K562 (cell line): Measurements from ENCODE around the gene MCCD1. TPM values are rescaled to one million over a fixed set of nuclear protein-coding genes. Genes with fewer than 3 reads are reported as not detected.

Source experiments
- ATAC-seq: fragments of 200-7000 bp; cut with Tn5 transposase; 3 replicates; pipeline ENCODE4 v1.9.1; 2020; ENCODE audit warnings: moderate library complexity
- Bru-seq: library from RNA; stranded (reverse); fragments of 400-500 nt; gene quantifications from one replicate; lab custom pipeline; 2021; lab: Mats Ljungman, UMichigan
- BruChase-seq, 2 experiments: library from RNA; stranded (reverse); fragments of 400-500 nt; gene quantifications; one replicate each; lab custom pipeline; 2021; lab: Mats Ljungman, UMichigan
- BruUV-seq: library from RNA; stranded (reverse); fragments of 400-500 nt; replicated peaks from 2 replicates; lab custom pipeline; 2021; lab: Mats Ljungman, UMichigan
- CTCF ChIA-PET: fragments of 300-600 bp; formaldehyde crosslinking; extraction: SDS; loops from one replicate; lab custom pipeline; 2021; ENCODE audit warnings: low intra/inter-chr PET ratio; lab: Yijun Ruan, JAX
- POLR2A ChIA-PET: fragments of 300-600, 350-650 bp; sonication (Branson Sonifier 250); formaldehyde crosslinking; extraction: SDS; loops from one replicate; lab custom pipeline; 2021; ENCODE audit warnings: antibody characterized with exemption, inconsistent platforms; lab: Yijun Ruan, JAX
- DNase-seq, 4 experiments: peaks; one replicate each; pipeline versions ENCODE4 v3.0.0 to v3.0.0-alpha.2; 2011 to 2018; ENCODE audit warnings: low spot score in 3 of 4, mixed read lengths in 3 of 4; ENCODE audit errors: extremely low read depth in 1 of 4
- FAIRE-seq: peaks from 2 replicates; lab custom pipeline; 2011; peaks lifted over from hg19 to GRCh38; lab: Jason Lieb, UNC
- H2AFZ ChIP-seq: 2 replicates; pipeline ENCODE4 v1.6.0; 2011; ENCODE audit warnings: low read depth, low read length, control low read depth, inconsistent platforms
- H3K27ac ChIP-seq: fragments of 200-600 bp; 3 replicates; pipeline ENCODE4 v1.8.0; 2011; ENCODE audit warnings: low read depth, mild to moderate bottlenecking, control low read depth, inconsistent platforms, low read length, moderate library complexity, mixed read lengths; ENCODE audit errors: extremely low read depth
- H3K27me3 ChIP-seq, 2 experiments: fragments of 300-600 bp in 1 of 2; 2 replicates in 1 of 2; 3 replicates in 1 of 2; pipeline versions ENCODE4 v1.6.0 to v1.8.0; 2011; ENCODE audit warnings: inconsistent platforms in 2 of 2, low read length in 2 of 2, mild to moderate bottlenecking in 1 of 2, mixed read lengths in 1 of 2, moderate library complexity in 1 of 2; ENCODE audit not compliant: control insufficient read depth in 2 of 2, insufficient read depth in 2 of 2
- H3K36me3 ChIP-seq: fragments of 300-600 bp; 3 replicates; pipeline ENCODE4 v1.8.0; 2011; ENCODE audit warnings: mild to moderate bottlenecking, low read length, inconsistent platforms; ENCODE audit not compliant: control insufficient read depth, insufficient read depth
- H3K4me1 ChIP-seq, 2 experiments: fragments of 200-600 bp in 1 of 2; replicated peaks in 1 of 2; 2 replicates in 1 of 2; 3 replicates in 1 of 2; pipeline versions ENCODE4 v1.5.1 to v1.8.0; 2011; ENCODE audit warnings: inconsistent platforms in 2 of 2, low read length in 2 of 2, mild to moderate bottlenecking in 1 of 2, mixed read lengths in 1 of 2, moderate library complexity in 1 of 2; ENCODE audit not compliant: control insufficient read depth in 2 of 2, insufficient read depth in 2 of 2
- H3K4me2 ChIP-seq: 2 replicates; pipeline ENCODE4 v1.6.1; 2011; ENCODE audit warnings: low read length, control low read depth, inconsistent platforms, mixed read lengths; ENCODE audit not compliant: insufficient read depth
- H3K4me3 ChIP-seq: fragments of 200-600 bp; sonication (generic), shearing (Covaris generic); 2 replicates; pipeline ENCODE4 v1.5.1; 2016; ENCODE audit warnings: control low read depth, inconsistent platforms
- H3K79me2 ChIP-seq: fragments of 200-600 bp; 3 replicates; pipeline ENCODE4 v1.8.0; 2011; ENCODE audit warnings: low read length, inconsistent platforms; ENCODE audit not compliant: control insufficient read depth, insufficient read depth
- H3K9ac ChIP-seq, 2 experiments: 2 replicates each; pipeline versions ENCODE4 v1.6.0 to v1.6.1; 2011; ENCODE audit warnings: low read depth in 2 of 2, low read length in 2 of 2, control low read depth in 1 of 2, inconsistent platforms in 1 of 2, mild to moderate bottlenecking in 1 of 2, mixed read lengths in 1 of 2; ENCODE audit not compliant: insufficient read depth in 1 of 2
- H3K9me1 ChIP-seq: one replicate; pipeline ENCODE4 v1.6.0; 2011; ENCODE audit warnings: inconsistent platforms, mild to moderate bottlenecking, low read length, moderate library complexity; ENCODE audit not compliant: control insufficient read depth, insufficient read depth
- H3K9me3 ChIP-seq: replicated peaks from 2 replicates; pipeline ENCODE4 v1.5.1; 2011; ENCODE audit warnings: low read depth, low read length, inconsistent platforms; ENCODE audit not compliant: control insufficient read depth, insufficient read depth
- H4K20me1 ChIP-seq: replicated peaks from 2 replicates; pipeline ENCODE4 v1.6.1; 2011; ENCODE audit warnings: low read length, inconsistent platforms, mixed read lengths; ENCODE audit not compliant: control insufficient read depth, insufficient read depth
- E4F1 ChIP-seq: fragments of 250-450 bp; sonication (Bioruptor Pico); IDR thresholded peaks from 2 replicates; pipeline ENCODE4 v1.5.0; 2021; ENCODE audit warnings: mild to moderate bottlenecking, borderline replicate concordance
- MBD2 ChIP-seq: sonication (generic); IDR thresholded peaks from 2 replicates; pipeline ENCODE4 v1.6.1; 2016; ENCODE audit warnings: low read depth, borderline replicate concordance
- NR1H2 ChIP-seq: sonication (generic); formaldehyde crosslinking; IDR thresholded peaks from 2 replicates; pipeline ENCODE4 v1.4.0; 2020; ENCODE audit warnings: mild to moderate bottlenecking, missing genetic modification reagents
- POLR2G ChIP-seq: fragments of 200-400 bp; formaldehyde crosslinking; IDR thresholded peaks from 2 replicates; pipeline ENCODE4 v1.6.1; 2017; ENCODE audit warnings: low read depth, mild to moderate bottlenecking, antibody characterized with exemption, low read length, moderate library complexity
- RBM22 ChIP-seq: fragments of 200-400 bp; formaldehyde crosslinking; IDR thresholded peaks from 2 replicates; pipeline ENCODE4 v1.6.1; 2018; ENCODE audit warnings: low read length, low read depth; ENCODE audit not compliant: poor library complexity, severe bottlenecking
- THRB ChIP-seq: fragments of 450-650 bp; formaldehyde crosslinking; conservative IDR thresholded peaks from 2 replicates; pipeline ENCODE4 v1.4.0; 2022; ENCODE audit warnings: mild to moderate bottlenecking, missing genetic modification characterization
- ZNF644 ChIP-seq: fragments of 200-800 bp; sonication (Bioruptor generic); IDR thresholded peaks from 2 replicates; pipeline ENCODE4 v1.6.1; 2016; ENCODE audit warnings: low read depth, missing genetic modification characterization, missing compliant biosample characterization
- WGBS: fragments of 100-300 bp; shearing (Covaris generic); methylation state at CpG from one replicate; pipeline ENCODE4 v1.1.6; 2016; ENCODE audit warnings: low coverage, mixed read lengths; ENCODE audit not compliant: insufficient coverage; ENCODE audit errors: missing lambda C conversion rate; 5-methylcytosine and 5-hydroxymethylcytosine counted together
- in situ Hi-C: fragments of 300-500 bp; cut with MboI; formaldehyde crosslinking; loops from 4 replicates; pipeline ENCODE4 v1.15.0; 2018; ENCODE audit warnings: inconsistent platforms, mixed read lengths
- intact Hi-C: fragments of 100-400 bp; cut with micrococcal nuclease; formaldehyde crosslinking; loops from 2 replicates; pipeline ENCODE4 v1.14.2; 2022
- long read RNA-seq, 3 experiments: library from polyadenylated mRNA in 2 of 3; library from RNA in 1 of 3; unstranded in 2 of 3; stranded (forward) in 1 of 3; transcript quantifications; one replicate each; pipeline ENCODE4 v2.0.0, GENCODE V29; 2019 to 2022
- polyA minus RNA-seq, 3 experiments: library from RNA; depleted of rRNA, polyadenylated mRNA; stranded (reverse); fragments of >200 nt; gene quantifications; 2 replicates each; pipeline ENCODE4 v1.2.3, GENCODE V29; 2011
- polyA plus RNA-seq, 8 experiments: library from polyadenylated mRNA; depleted of rRNA in 4 of 8; stranded (reverse) in 5 of 8; unstranded in 3 of 8; fragments of >200 nt; fragmentation: Nextera tagmentation in 2 of 8; fragmentation: Illumina TruSeq in 1 of 8; extraction: Ambion mirVana in 2 of 8; extraction: Trizol in 1 of 8; gene quantifications; 2 replicates each; pipeline versions ENCODE4 v1.2.1 to v1.2.3, GENCODE V29; 2011 to 2014; ENCODE audit warnings: inconsistent platforms in 1 of 8, missing spikeins in 1 of 8
- total RNA-seq, 7 experiments: library from RNA; depleted of rRNA in 6 of 7; stranded (reverse); fragments of >200 nt in 6 of 7; fragmentation: Illumina TruSeq in 2 of 7; extraction: Trizol in 2 of 7; gene quantifications; 2 replicates each; pipeline versions ENCODE4 v1.2.1 to v1.2.3, GENCODE V29; 2011 to 2021; ENCODE audit warnings: low replicate concordance in 1 of 7

Gene MCCD1
- total RNA-seq (2011; cell fraction: chromatin; rRNA removed; ENCODE audit: low replicate concordance): not detected in 2 replicates
- total RNA-seq (2011; cell fraction: nucleolus; rRNA removed): not detected in 2 replicates
- total RNA-seq (2011; cell fraction: nucleoplasm; rRNA removed): not detected in 2 replicates
- total RNA-seq (2014; rRNA removed): not detected in 2 replicates
- not detected in 2 replicates for total RNA-seq (2014; rRNA removed; fragmentation: Illumina TruSeq; extraction: Trizol)
- total RNA-seq (2015; rRNA removed; fragmentation: Illumina TruSeq; extraction: Trizol): not detected in 2 replicates
- not detected in 2 replicates for total RNA-seq (2021)
- not detected in 2 replicates for polyA plus RNA-seq (2011; rRNA removed)
- not detected in 2 replicates for polyA plus RNA-seq (2011; cell fraction: cytosol; rRNA removed)
- polyA plus RNA-seq (2011; cell fraction: nucleus; rRNA removed): not detected in 2 replicates
- polyA plus RNA-seq (2012): 0.11 TPM in 1 of 2 replicates, not detected in the other
- not detected in 2 replicates for polyA plus RNA-seq (2014; fragmentation: Illumina TruSeq; extraction: Trizol)
- polyA plus RNA-seq (2014; fragmentation: Nextera tagmentation; extraction: Ambion mirVana): not detected
- polyA plus RNA-seq (2014; rRNA removed): not detected in 2 replicates
- polyA minus RNA-seq (2011; rRNA and poly(A)+ RNA removed): not detected in 2 replicates
- polyA minus RNA-seq (2011; cell fraction: cytosol; rRNA and poly(A)+ RNA removed): not detected in 2 replicates
- not detected in 2 replicates for polyA minus RNA-seq (2011; cell fraction: nucleus; rRNA and poly(A)+ RNA removed)
- Bru-seq, nascent RNA: not detected
- not detected for BruChase-seq, experiment 1, labeled RNA remaining after a 2-hour chase
- percentile 30 among the genes with signal in this experiment for BruChase-seq, experiment 2, labeled RNA remaining after a 6-hour chase
- long read RNA-seq, experiment 1: 0 reads
- long read RNA-seq, experiment 2: 0 reads
- long read RNA-seq, experiment 3: 0 reads

GRCh38 chr6:31528821-31529328 lies at the start of gene MCCD1:
MCCD1 (plus strand) TSS chr6:31528962; CDS start chr6:31529015, 53 bp downstream.
- Histone ChIP-seq H3K79me2 (peaks cover 8% of the 10 kb centered on the region; the same call in 2 of the 3 replicates), H3K4me3 (no peak within 1 kb of the TSS), H3K36me3 (peaks cover 44% of the 10 kb centered on the region), H3K4me1 (peaks cover 10 to 20% of the 10 kb centered on the region in 2 experiments), H3K9ac (peak within 1 kb of the TSS in 1 of 2 experiments; percentile 53; a peak in 2 of 4 replicates), H2AFZ (no peak within 1 kb of the TSS), H3K9me1 (no peaks in the 10 kb centered on the region), H3K4me2 (no peak within 1 kb of the TSS), H3K27me3 (no peaks in the 10 kb centered on the region), H3K9me3 (no peaks in the 10 kb centered on the region), H4K20me1 (0 out of 2 replicates have a peak, but pooled peaks cover 16% of the 10 kb centered on the region), H3K27ac (peak within 1 kb of the TSS; percentile 11; the same call in 1 of the 3 replicates)
- in situ Hi-C loops: loop anchor here (25.0 kb wide), 1 partner anchor 1433 kb away; the partner anchor contains the start of genes BRD2 and HLA-DMA
- FAIRE-seq (no peak), ATAC-seq (peak; percentile 25), DNase-seq (no peak)
- WGBS: 79% methylated on average over 7 of the region's 7 CpGs
- CTCF ChIA-PET: no interaction called here
- BruUV-seq: no TSS peak
- POLR2A ChIA-PET: interaction anchor here (0.7 to 6.3 kb wide), 11 partner anchors 8 to 305 kb away, joined by 3 to 107 read pairs (median 3); partner anchors contain the start of genes DDX39B and MICB
- intact Hi-C loops: loop anchor here (5.0 kb wide), 1 partner anchor 37 kb away; no protein-coding TSS in a partner anchor
- no peak for TF ChIP-seq NR1H2 (CRISPR knock-in tag)
- TF ChIP-seq THRB (CRISPR knock-in tag): peak; percentile 45; the same call in 1 of the 2 replicates
- TF ChIP-seq ZNF644 (tag): no peak
- TF ChIP-seq MBD2: 0 out of 2 replicates have a peak, but pooled peaks have one; percentile 6
- TF ChIP-seq RBM22: peak; percentile 59
- peak; percentile 80 for TF ChIP-seq POLR2G
- TF ChIP-seq E4F1 (CRISPR knock-in tag): no peak
